GM23248 (cell line): Measurements from ENCODE around the gene CORO2B. TPM values are rescaled to one million over a fixed set of nuclear protein-coding genes. Genes with fewer than 3 reads are reported as not detected.

Experiments
- DNase-seq: peaks from one replicate; pipeline ENCODE4 v3.0.0-alpha.2; 2015
- H2AFZ ChIP-seq: fragments of 200-600 bp; sonication (generic); 2 replicates; pipeline ENCODE4 v1.6.1; 2016; ENCODE audit warnings: antibody characterized with exemption
- H3F3A ChIP-seq: fragments of 200-600 bp; sonication (generic); 2 replicates; pipeline ENCODE4 v1.6.1; 2016; ENCODE audit warnings: mild to moderate bottlenecking, antibody characterized with exemption, mixed run types; ENCODE audit not compliant: insufficient read depth
- H3K27ac ChIP-seq: fragments of 200-600 bp; sonication (generic); 2 replicates; pipeline ENCODE4 v1.5.1; 2016; ENCODE audit warnings: mild to moderate bottlenecking
- H3K27me3 ChIP-seq: fragments of 200-600 bp; sonication (generic); replicated peaks from 2 replicates; pipeline ENCODE4 v1.6.1; 2016; ENCODE audit warnings: mild to moderate bottlenecking; ENCODE audit not compliant: insufficient read depth
- H3K36me3 ChIP-seq: fragments of 200-600 bp; sonication (generic); 2 replicates; pipeline ENCODE4 v1.6.1; 2016; ENCODE audit warnings: low read depth, mild to moderate bottlenecking
- H3K4me1 ChIP-seq: fragments of 200-600 bp; sonication (generic); 2 replicates; pipeline ENCODE4 v1.6.1; 2016; ENCODE audit warnings: mild to moderate bottlenecking; ENCODE audit not compliant: insufficient read depth
- H3K4me2 ChIP-seq: fragments of 200-600 bp; sonication (generic); one replicate; pipeline ENCODE4 v1.6.1; 2016; ENCODE audit warnings: mild to moderate bottlenecking; ENCODE audit not compliant: unreplicated experiment
- H3K4me3 ChIP-seq: fragments of 200-600 bp; sonication (generic); 2 replicates; pipeline ENCODE4 v1.5.1; 2016; ENCODE audit warnings: mild to moderate bottlenecking
- H3K79me2 ChIP-seq: fragments of 200-600 bp; sonication (generic); 2 replicates; pipeline ENCODE4 v1.6.1; 2016; ENCODE audit warnings: mild to moderate bottlenecking; ENCODE audit not compliant: insufficient read depth
- H3K9ac ChIP-seq: fragments of 200-600 bp; sonication (generic); 2 replicates; pipeline ENCODE4 v1.6.1; 2016; ENCODE audit warnings: mild to moderate bottlenecking
- H3K9me2 ChIP-seq: fragments of 200-600 bp; sonication (generic); 2 replicates; pipeline ENCODE4 v1.6.1; 2016; ENCODE audit warnings: mixed run types, mild to moderate bottlenecking, moderate library complexity; ENCODE audit not compliant: insufficient read depth
- H3K9me3 ChIP-seq: fragments of 200-600 bp; sonication (generic); one replicate; pipeline ENCODE4 v1.6.1; 2017; ENCODE audit warnings: low read depth
- H4K20me1 ChIP-seq: fragments of 200-600 bp; sonication (generic); 2 replicates; pipeline ENCODE4 v1.6.0; 2016; ENCODE audit not compliant: insufficient read depth
- EZH2 ChIP-seq: fragments of 200-600 bp; sonication (generic); IDR thresholded peaks from 2 replicates; pipeline ENCODE4 v1.6.1; 2018; ENCODE audit warnings: antibody characterized with exemption, mild to moderate bottlenecking; ENCODE audit not compliant: insufficient read depth, poor library complexity, severe bottlenecking
- EZH2phosphoT487 ChIP-seq: fragments of 200-600 bp; sonication (generic); IDR thresholded peaks from 2 replicates; pipeline ENCODE4 v1.6.1; 2018; ENCODE audit warnings: antibody characterized with exemption, moderate library complexity, mild to moderate bottlenecking, low read depth; ENCODE audit not compliant: insufficient read depth
- WGBS, 2 experiments: methylation state at CpG; one replicate each; pipeline ENCODE4 v1.1.6; 2015 to 2017; ENCODE audit warnings: low lambda C conversion rate in 2 of 2, low coverage in 1 of 2; ENCODE audit errors: missing lambda C conversion rate in 2 of 2; 5-methylcytosine and 5-hydroxymethylcytosine counted together
- in situ Hi-C: fragments of 300-500 bp; cut with MboI; formaldehyde crosslinking; loops from 2 replicates; pipeline ENCODE4 v1.15.0; 2020
- polyA plus RNA-seq: library from polyadenylated mRNA; unstranded; fragments of >200 nt; fragmentation: Nextera tagmentation; extraction: Ambion mirVana; gene quantifications from 2 replicates; pipeline ENCODE4 v1.2.1, GENCODE V29; 2016
- total RNA-seq: library from RNA; depleted of rRNA; stranded (reverse); fragments of >200 nt; shearing (Covaris generic); gene quantifications from 2 replicates; pipeline ENCODE4 v1.2.3, GENCODE V29; 2014

Gene CORO2B
- total and polyA plus RNA-seq, 2 experiments from 2014 or later = 2.7 to 7.7 TPM

DNA sequence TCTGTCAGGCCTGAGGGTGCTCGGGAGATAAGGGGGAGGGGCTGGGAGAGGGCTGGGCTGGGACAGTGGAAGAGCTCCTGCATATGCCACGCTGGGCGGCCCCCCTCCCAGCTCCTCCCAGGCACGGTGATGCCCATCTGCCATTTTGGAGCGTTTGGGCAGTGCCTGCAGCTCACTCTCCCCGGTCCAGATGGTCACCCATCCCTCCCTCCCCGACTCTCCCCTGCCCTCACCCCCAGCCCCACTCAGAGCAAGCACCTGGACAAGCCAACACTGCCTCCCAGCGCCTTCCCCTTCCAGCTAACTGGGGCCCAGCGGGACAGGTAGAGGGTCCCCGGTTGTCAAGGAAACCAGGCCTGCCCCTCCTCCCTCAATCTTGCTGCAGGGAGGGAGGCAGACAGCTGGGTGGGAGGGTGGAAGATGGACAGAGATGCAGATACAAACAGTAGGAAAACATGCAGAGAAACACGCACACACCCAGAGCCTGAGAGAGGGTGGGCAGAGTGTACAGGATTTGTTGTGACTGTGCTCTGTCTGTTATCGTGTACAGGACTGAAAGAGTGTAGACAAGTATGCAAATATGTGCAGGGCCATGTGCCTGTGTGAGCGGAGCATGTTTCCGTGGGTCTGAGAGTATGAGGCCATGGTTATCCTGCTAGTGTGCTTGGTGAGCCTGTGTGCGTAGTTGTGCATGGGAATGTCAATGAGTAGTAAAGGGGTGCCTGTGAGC, 17.5 kb upstream of the CORO2B start:
- no peak for DNase-seq
- Histone ChIP-seq H3K4me2 (no peak overlapping the region), H3K4me3 (no peak overlapping the region), H2AFZ (no peak overlapping the region), H3K9me2 (no peaks in the 10 kb centered on the region), H3K79me2 (no peaks in the 10 kb centered on the region), H4K20me1 (no peaks in the 10 kb centered on the region), H3K4me1 (no peaks in the 10 kb centered on the region), H3K36me3 (no peaks in the 10 kb centered on the region), H3K27me3 (no peaks in the 10 kb centered on the region), H3K9ac (no peak overlapping the region), H3F3A (no peaks in the 10 kb centered on the region), H3K27ac (no peak overlapping the region), H3K9me3 (no peaks in the 10 kb centered on the region)
- TF ChIP-seq EZH2 (no peak), EZH2phosphoT487 (no peak)
- in situ Hi-C loops = no loop called here
- WGBS, 2 experiments = 74 to 81% methylated on average over 9 to 15 of the region's 15 CpGs

DNA sequence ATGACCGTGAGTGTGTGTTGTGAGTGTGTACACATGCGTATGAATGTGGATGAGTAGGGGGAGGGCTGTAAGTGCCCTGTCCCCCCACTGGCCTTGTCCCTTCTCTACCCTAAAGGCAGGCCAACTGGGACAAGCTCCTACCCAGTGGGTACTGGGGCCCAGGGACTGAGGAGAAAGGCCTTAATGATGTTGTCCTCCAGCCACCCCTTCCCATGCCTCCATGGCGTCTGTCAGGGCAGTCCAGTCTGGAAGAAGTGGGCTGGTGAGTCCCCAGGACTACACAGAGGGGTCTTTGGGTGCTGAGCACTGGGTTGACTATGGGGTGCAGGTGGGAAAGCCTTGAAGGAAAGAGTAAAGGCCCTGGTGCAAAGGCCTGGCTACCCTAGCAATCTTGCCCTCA, 16.9 kb upstream of the CORO2B start:
- DNase-seq = no peak
- TF ChIP-seq EZH2phosphoT487 = no peak
- TF ChIP-seq EZH2 = no peak

DNA sequence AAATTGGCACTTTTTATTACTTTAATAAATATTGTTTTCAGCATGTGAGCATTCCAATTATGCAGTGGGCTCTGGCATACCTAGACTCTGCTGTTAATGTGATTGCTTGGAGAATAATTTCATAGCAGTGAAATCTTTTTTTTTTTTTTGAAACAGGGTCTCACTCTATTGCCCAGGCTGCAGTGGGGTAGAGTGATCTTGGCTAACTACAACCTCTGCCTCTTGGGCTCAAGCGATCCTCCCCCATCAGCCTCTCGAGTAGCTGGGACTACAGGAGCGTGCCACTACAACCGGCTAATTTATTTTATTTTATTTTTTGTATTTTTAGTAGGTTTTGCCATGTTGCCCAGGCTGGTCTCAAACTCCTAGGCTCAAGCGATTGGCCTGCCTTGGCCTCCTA, 14.6 kb upstream of the CORO2B start:
- Histone ChIP-seq H2AFZ (no peak overlapping the region), H3K4me1 (no peaks in the 10 kb centered on the region), H3K9me2 (no peaks in the 10 kb centered on the region), H3K79me2 (no peaks in the 10 kb centered on the region), H4K20me1 (no peaks in the 10 kb centered on the region), H3F3A (no peaks in the 10 kb centered on the region), H3K9ac (no peak overlapping the region), H3K27me3 (no peaks in the 10 kb centered on the region), H3K27ac (no peak overlapping the region), H3K4me2 (no peak overlapping the region), H3K9me3 (no peaks in the 10 kb centered on the region), H3K36me3 (no peaks in the 10 kb centered on the region), H3K4me3 (no peak overlapping the region)
- no peak for DNase-seq
- TF ChIP-seq EZH2 (no peak), EZH2phosphoT487 (no peak)
- WGBS, 2 experiments = 90% methylated on average over 5 of the region's 5 CpGs
- in situ Hi-C loops = no loop called here

More for the DNA sequence above, 16.9 kb upstream of the CORO2B start:
- Histone ChIP-seq H3K4me3 (no peak overlapping the region), H4K20me1 (no peaks in the 10 kb centered on the region), H3K9me2 (no peaks in the 10 kb centered on the region), H3K36me3 (no peaks in the 10 kb centered on the region), H3K4me1 (no peaks in the 10 kb centered on the region), H3K27ac (no peak overlapping the region), H3K79me2 (no peaks in the 10 kb centered on the region), H3K4me2 (no peak overlapping the region), H2AFZ (no peak overlapping the region), H3F3A (no peaks in the 10 kb centered on the region), H3K9ac (no peak overlapping the region), H3K9me3 (no peaks in the 10 kb centered on the region), H3K27me3 (no peaks in the 10 kb centered on the region)
- WGBS, 2 experiments = 48 to 63% methylated on average over 3 of the region's 3 CpGs
- in situ Hi-C loops = no loop called here

DNA sequence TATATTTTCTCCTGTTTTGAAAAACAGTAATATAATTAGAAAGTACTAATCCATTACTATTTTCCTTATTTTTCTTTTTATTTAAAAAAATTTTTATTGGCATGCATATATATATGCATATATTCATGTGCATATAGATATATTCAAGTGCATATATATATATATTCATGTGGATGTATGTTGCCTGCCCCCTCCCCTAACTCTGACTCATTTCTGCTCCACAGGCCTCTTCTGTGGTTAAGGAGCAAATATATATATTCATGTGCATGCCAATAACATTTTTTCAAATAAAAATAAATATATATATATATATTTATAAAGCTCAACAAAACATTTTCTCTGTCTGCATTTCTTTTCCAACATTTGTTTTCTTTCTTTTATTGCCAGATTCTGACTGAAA, 13.6 kb upstream of the CORO2B start:
- no peak for TF ChIP-seq EZH2
- TF ChIP-seq EZH2phosphoT487 = no peak
- Histone ChIP-seq H3K27me3 (no peaks in the 10 kb centered on the region), H3K9me3 (no peaks in the 10 kb centered on the region), H3K4me3 (no peak overlapping the region), H3K9ac (no peak overlapping the region), H3K36me3 (no peaks in the 10 kb centered on the region), H3K4me1 (no peaks in the 10 kb centered on the region), H2AFZ (no peak overlapping the region), H3K27ac (no peak overlapping the region), H3F3A (no peaks in the 10 kb centered on the region), H3K9me2 (no peaks in the 10 kb centered on the region), H3K79me2 (no peaks in the 10 kb centered on the region), H3K4me2 (no peak overlapping the region), H4K20me1 (no peaks in the 10 kb centered on the region)
- no peak for DNase-seq
- in situ Hi-C loops = no loop called here

DNA sequence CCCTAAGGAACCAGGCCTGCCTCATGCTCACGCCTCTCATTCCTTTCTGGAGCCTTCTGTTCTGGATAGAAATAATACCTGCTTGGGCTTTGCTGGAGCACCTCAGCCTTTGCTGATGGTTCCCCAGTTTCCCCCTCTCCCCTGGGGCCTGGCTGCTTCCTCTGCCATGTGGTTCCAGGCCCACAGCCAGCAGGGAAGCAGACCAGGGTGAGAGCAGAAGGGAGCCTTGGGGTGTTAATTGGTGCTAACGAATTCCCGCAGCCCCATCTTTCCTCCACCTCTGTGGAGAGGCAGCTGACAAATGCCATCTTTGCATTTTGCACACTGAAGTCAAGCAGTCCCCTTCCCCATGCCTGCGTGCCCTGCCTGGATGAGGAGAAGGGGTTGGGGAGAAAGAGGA, 13.1 kb upstream of the CORO2B start:
- WGBS, 2 experiments = 85 to 90% methylated on average over 4 of the region's 4 CpGs
- H3K9me2 ChIP-seq = no peaks in the 10 kb centered on the region
- no peak for TF ChIP-seq EZH2
- no peak for TF ChIP-seq EZH2phosphoT487
- no peaks in the 10 kb centered on the region for H3F3A ChIP-seq
- no peak overlapping the region for H3K9ac ChIP-seq
- no peak overlapping the region for H3K4me3 ChIP-seq
- H3K9me3 ChIP-seq = no peaks in the 10 kb centered on the region
- in situ Hi-C loops = no loop called here
- no peak overlapping the region for H3K27ac ChIP-seq
- no peaks in the 10 kb centered on the region for H3K4me1 ChIP-seq
- no peak for DNase-seq
- no peaks in the 10 kb centered on the region for H3K79me2 ChIP-seq
- H4K20me1 ChIP-seq = no peaks in the 10 kb centered on the region
- H3K36me3 ChIP-seq = no peaks in the 10 kb centered on the region
- no peaks in the 10 kb centered on the region for H3K27me3 ChIP-seq
- H2AFZ ChIP-seq = no peak overlapping the region
- H3K4me2 ChIP-seq = no peak overlapping the region
